ENCODE results near the gene EVI5.
"Not testable (repeated sequence)": the region's sequence is repeated elsewhere in the genome, so short reads cannot be mapped to it uniquely, and the experiment has no call there.

DNA sequence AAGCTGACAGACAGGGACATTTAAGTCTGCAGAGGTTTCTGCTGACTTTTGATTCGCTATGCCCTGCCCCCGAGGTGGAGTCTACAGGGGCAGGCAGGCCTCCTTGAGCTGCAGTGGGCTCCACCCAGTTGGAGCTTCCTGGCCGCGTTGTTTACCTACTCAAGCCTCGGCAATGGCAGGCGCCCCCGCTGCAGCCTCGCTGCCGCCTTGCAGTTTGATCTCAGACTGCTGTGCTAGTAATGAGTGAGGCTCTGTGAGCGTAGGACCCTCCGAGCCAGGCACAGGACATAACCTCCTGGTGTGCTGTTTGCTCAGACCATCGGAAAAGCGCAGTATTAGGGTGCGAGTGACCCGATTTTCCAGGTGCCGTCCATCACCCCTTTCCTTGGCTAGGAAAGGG is 149.7 kb downstream of the EVI5 start:
- TF ChIP-seq, protein P1, sequence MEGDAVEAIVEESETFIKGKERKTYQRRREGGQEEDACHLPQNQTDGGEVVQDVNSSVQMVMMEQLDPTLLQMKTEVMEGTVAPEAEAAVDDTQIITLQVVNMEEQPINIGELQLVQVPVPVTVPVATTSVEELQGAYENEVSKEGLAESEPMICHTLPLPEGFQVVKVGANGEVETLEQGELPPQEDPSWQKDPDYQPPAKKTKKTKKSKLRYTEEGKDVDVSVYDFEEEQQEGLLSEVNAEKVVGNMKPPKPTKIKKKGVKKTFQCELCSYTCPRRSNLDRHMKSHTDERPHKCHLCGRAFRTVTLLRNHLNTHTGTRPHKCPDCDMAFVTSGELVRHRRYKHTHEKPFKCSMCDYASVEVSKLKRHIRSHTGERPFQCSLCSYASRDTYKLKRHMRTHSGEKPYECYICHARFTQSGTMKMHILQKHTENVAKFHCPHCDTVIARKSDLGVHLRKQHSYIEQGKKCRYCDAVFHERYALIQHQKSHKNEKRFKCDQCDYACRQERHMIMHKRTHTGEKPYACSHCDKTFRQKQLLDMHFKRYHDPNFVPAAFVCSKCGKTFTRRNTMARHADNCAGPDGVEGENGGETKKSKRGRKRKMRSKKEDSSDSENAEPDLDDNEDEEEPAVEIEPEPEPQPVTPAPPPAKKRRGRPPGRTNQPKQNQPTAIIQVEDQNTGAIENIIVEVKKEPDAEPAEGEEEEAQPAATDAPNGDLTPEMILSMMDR (IDR thresholded peaks at IDR 0.05) = not testable (repeated sequence)
- TF ChIP-seq POLR2A (IDR thresholded peaks at IDR 0.05) = not testable (repeated sequence)

Measured in adrenal gland (tissue), 5 donors.